Lung (tissue), 12 donors: ENCODE data around the gene ANP32A. TPM values are rescaled to one million over a fixed set of nuclear protein-coding genes. Genes with fewer than 3 reads are reported as not detected.

ENCODE experiments used
- ATAC-seq: fragments of 200-7000 bp; cut with Tn5 transposase; one replicate; pipeline ENCODE4 v1.9.1; 2020; ENCODE audit warnings: moderate number of reproducible peaks; ENCODE audit not compliant: insufficient read depth, low FRiP score
- DNase-seq, 3 donors: peaks; one replicate each; pipeline ENCODE4 v3.0.0-alpha.2; 2013 to 2017
- H3K27ac ChIP-seq, 2 donors: one replicate each; pipeline ENCODE4 v1.5.1; 2013; ENCODE audit warnings: mild to moderate bottlenecking in 2 of 2, moderate library complexity in 2 of 2, control low read depth in 1 of 2, inconsistent platforms in 1 of 2, low read depth in 1 of 2, low read length in 1 of 2
- H3K27me3 ChIP-seq, 3 donors: one replicate each; pipeline ENCODE4 v1.5.1; 2013; ENCODE audit warnings: low read length in 2 of 3; ENCODE audit not compliant: control insufficient read depth in 3 of 3, insufficient read depth in 3 of 3
- H3K36me3 ChIP-seq, 4 donors: one replicate each; pipeline ENCODE4 v1.5.1; 2013; ENCODE audit warnings: low read length in 4 of 4, mild to moderate bottlenecking in 1 of 4, moderate library complexity in 1 of 4; ENCODE audit not compliant: control insufficient read depth in 4 of 4, insufficient read depth in 4 of 4
- H3K4me1 ChIP-seq, 5 donors: one replicate each; pipeline ENCODE4 v1.5.1; 2013; ENCODE audit warnings: low read length in 5 of 5, mild to moderate bottlenecking in 2 of 5, moderate library complexity in 1 of 5; ENCODE audit not compliant: control insufficient read depth in 5 of 5, insufficient read depth in 5 of 5
- H3K4me3 ChIP-seq: one replicate; pipeline ENCODE4 v1.5.1; 2013; ENCODE audit warnings: mild to moderate bottlenecking, control low read depth, moderate library complexity
- H3K9ac ChIP-seq, 2 donors: one replicate each; pipeline ENCODE4 v1.5.1; 2013; ENCODE audit warnings: low read length in 2 of 2, control low read depth in 1 of 2; ENCODE audit not compliant: insufficient read depth in 1 of 2
- H3K9me3 ChIP-seq, 4 donors: one replicate each; pipeline ENCODE4 v1.5.1; 2013; ENCODE audit warnings: low read length in 3 of 4, mild to moderate bottlenecking in 1 of 4, moderate library complexity in 1 of 4; ENCODE audit not compliant: control insufficient read depth in 4 of 4, insufficient read depth in 3 of 4
- CTCF ChIP-seq: IDR thresholded peaks from 2 replicates; pipeline ENCODE4 v1.5.1; 2012; ENCODE audit warnings: mild to moderate bottlenecking; ENCODE audit errors: control extremely low read depth, extremely low read depth
- WGBS, 2 donors: extraction: QIAGEN DNeasy Blood & Tissue Kit; methylation state at CpG; one replicate each; pipeline ENCODE4 v1.1.7; 2013; 5-methylcytosine and 5-hydroxymethylcytosine counted together
- polyA plus RNA-seq, 2 donors: library from polyadenylated mRNA; stranded (reverse); fragments of 200-250 nt; gene quantifications; one replicate each; pipeline ENCODE4 v1.2.1, GENCODE V29; 2013
- total RNA-seq, 2 donors: library from RNA; depleted of rRNA in 1 of 2; stranded (reverse); fragments of >200 nt in 1 of 2; gene quantifications; one replicate each; pipeline ENCODE4 v1.2.1, GENCODE V29; 2014 to 2021
- donor health status: control.
- donor health status: control.
- donor health status: Bipolar disorder and iron deficiency.
- donor health status: healthy.
- donor health status: DM: yes; HTN: yes; CAD: no.

The ANP32A gene
- total and polyA plus RNA-seq, 4 donors: 105 to 197 (median 113) TPM

DNA sequence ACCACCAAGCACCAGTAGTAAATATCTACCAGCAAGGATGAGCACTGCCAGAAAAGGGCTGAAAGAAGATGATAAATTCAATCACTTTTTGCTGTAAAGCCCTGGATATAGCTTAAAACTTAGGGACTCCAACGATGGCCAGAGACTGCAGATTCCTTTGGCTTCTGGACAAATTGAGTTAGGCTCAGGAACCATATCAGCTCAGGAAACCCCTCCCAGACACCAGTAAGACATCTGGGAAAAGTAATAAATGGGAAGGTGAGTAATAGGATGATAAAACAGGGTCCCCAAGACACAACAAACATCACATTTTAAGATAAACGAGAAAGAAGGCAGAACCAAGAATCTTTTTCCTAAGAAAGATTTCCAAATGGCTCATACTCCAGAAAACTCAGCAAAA is 65.0 kb downstream of the ANP32A start:
- 57 to 71% methylated on average over 2 of the region's 2 CpGs for WGBS, 2 donors
- no peak for ATAC-seq
- no peak for TF ChIP-seq CTCF

GRCh38 chr15:68751622-68752021 is 69.1 kb downstream of the ANP32A start:
- H3K9me3 ChIP-seq: no peaks in the 10 kb centered on the region
- TF ChIP-seq CTCF: no peak
- H3K9ac ChIP-seq: no peak overlapping the region
- no peak for ATAC-seq
- no peaks in the 10 kb centered on the region for H3K36me3 ChIP-seq
- H3K27ac ChIP-seq: no peak overlapping the region
- no peak for DNase-seq
- H3K4me1 ChIP-seq: no peaks in the 10 kb centered on the region
- H3K27me3 ChIP-seq: no peaks in the 10 kb centered on the region
- no peak overlapping the region for H3K4me3 ChIP-seq

More for the DNA sequence above, 65.0 kb downstream of the ANP32A start:
- H3K4me3 ChIP-seq: no peak overlapping the region
- no peaks in the 10 kb centered on the region for H3K9me3 ChIP-seq
- H3K27me3 ChIP-seq: no peaks in the 10 kb centered on the region
- no peak overlapping the region for H3K27ac ChIP-seq
- H3K36me3 ChIP-seq: no peaks in the 10 kb centered on the region
- DNase-seq: no peak
- H3K9ac ChIP-seq: no peak overlapping the region
- peaks cover 0 to 2% (median 0%) of the 10 kb centered on the region in 5 donors for H3K4me1 ChIP-seq

DNA sequence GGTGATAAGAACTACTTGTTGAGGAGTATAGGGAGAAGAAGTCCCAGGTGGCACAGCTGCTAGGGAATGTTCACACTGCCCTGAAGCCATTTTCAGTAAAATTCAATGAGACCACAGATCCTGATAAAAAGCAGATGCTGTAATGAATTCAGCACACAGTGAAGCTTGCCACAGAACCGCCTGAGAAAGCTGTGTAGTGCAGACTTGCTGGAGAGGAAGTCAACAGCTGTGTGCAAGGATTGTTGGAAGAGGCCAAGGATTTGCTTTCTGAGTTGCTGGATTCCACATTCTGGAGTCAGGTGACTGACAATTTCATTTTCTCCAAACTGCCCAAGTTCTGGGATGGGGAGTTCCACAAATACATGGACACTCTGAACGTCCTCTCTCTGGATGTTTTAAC is 70.9 kb downstream of the ANP32A start:
- 80 to 85% methylated on average over 2 of the region's 2 CpGs for WGBS, 2 donors
- no peak for ATAC-seq
- Histone ChIP-seq H3K4me3 (no peak overlapping the region), H3K9ac (no peak overlapping the region), H3K9me3 (no peaks in the 10 kb centered on the region), H3K27me3 (no peaks in the 10 kb centered on the region), H3K27ac (no peak overlapping the region), H3K4me1 (no peaks in the 10 kb centered on the region), H3K36me3 (no peaks in the 10 kb centered on the region)
- TF ChIP-seq CTCF: no peak
- DNase-seq: peak in 2 of 3 donors; percentile 27 to 42

DNA sequence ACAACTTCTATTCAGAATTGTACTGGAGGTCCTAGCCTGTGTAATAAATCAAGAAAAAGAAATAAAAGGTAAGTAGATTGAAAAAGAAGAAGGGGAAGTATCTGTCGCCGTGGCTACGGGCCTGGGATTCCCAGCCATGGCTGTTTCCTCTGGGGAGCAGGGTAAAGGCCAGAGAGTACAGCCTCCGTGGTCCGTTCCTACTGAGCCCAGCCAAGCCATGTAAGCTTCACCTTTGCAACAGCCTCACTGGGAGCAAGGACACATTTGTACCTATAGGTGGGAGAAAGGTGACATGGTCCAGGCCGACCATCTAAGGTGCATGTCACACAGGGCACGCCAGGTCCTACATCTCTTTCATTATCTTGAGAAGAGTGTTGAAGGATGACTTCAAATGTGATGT is 71.3 kb downstream of the ANP32A start:
- TF ChIP-seq CTCF: no peak
- ATAC-seq: no peak
- no peak for DNase-seq
- H3K4me3 ChIP-seq: no peak overlapping the region
- no peaks in the 10 kb centered on the region for H3K9me3 ChIP-seq
- WGBS, 2 donors: 80 to 92% methylated on average over 7 of the region's 7 CpGs
- H3K36me3 ChIP-seq: no peaks in the 10 kb centered on the region
- no peak overlapping the region for H3K9ac ChIP-seq
- no peak overlapping the region for H3K27ac ChIP-seq
- H3K4me1 ChIP-seq: no peaks in the 10 kb centered on the region
- H3K27me3 ChIP-seq: no peaks in the 10 kb centered on the region
